ENCODE measurements around the gene ACP2. TPM values are rescaled to one million over a fixed set of nuclear protein-coding genes. Genes with fewer than 3 reads are reported as not detected.
A peak's percentile ranks its signal among the peaks of the same experiment; 100 is the strongest.

Gene ACP2
- total and polyA plus RNA-seq, 9 of the 15 experiments (the other 6 are each of a cell fraction or from before 2014, with no cell fraction given) = 1.9 to 20.0 (median 11.6) TPM

- TF ChIP-seq RERE (CRISPR knock-in tag; IDR thresholded peaks at IDR 0.05; ENCODE audit: borderline replicate concordance) (0 out of 2 replicates have a peak, but pooled peaks have one; percentile 69), TAF15 (IDR thresholded peaks at IDR 0.05; ENCODE audit: low read depth, low read length) (no peak)
Observed at GRCh38 chr11:47270331-47271271, 22.0 kb upstream of the ACP2 start (continued).

Data from K562 (cell line).